Type B pancreatic cell (in vitro differentiated cells): ENCODE data around the gene CALB2. TPM values are rescaled to one million over a fixed set of nuclear protein-coding genes. Genes with fewer than 3 reads are reported as not detected.

Source experiments
- DNase-seq: peaks from one replicate; pipeline ENCODE4 v3.0.0; 2021; ENCODE audit warnings: mixed read lengths; ENCODE audit not compliant: unreplicated experiment; ENCODE audit errors: extremely low spot score
- H3K27ac Mint-ChIP-seq: 2 replicates; pipeline ENCODE4 v1.8.0; 2021; ENCODE audit warnings: mild to moderate bottlenecking, mixed read lengths
- H3K27me3 Mint-ChIP-seq: 2 replicates; pipeline ENCODE4 v1.8.0; 2021; ENCODE audit warnings: mixed read lengths
- H3K36me3 Mint-ChIP-seq: 2 replicates; pipeline ENCODE4 v1.8.0; 2021; ENCODE audit warnings: mixed read lengths
- H3K4me1 Mint-ChIP-seq: one replicate; pipeline ENCODE4 v1.8.0; 2021; ENCODE audit warnings: mixed read lengths; ENCODE audit not compliant: unreplicated experiment
- H3K4me3 Mint-ChIP-seq: 2 replicates; pipeline ENCODE4 v1.8.0; 2021; ENCODE audit warnings: mild to moderate bottlenecking, mixed read lengths
- H3K9me3 Mint-ChIP-seq: 2 replicates; pipeline ENCODE4 v1.8.0; 2021; ENCODE audit warnings: mixed read lengths
- CTCF ChIP-seq: fragments of 200-600 bp; sonication (generic); conservative IDR thresholded peaks from 2 replicates; pipeline ENCODE4 v1.5.0; 2021; ENCODE audit warnings: antibody characterized with exemption, mild to moderate bottlenecking
- total RNA-seq: library from RNA; stranded (reverse); gene quantifications from 2 replicates; pipeline ENCODE4 v1.2.1, GENCODE V29; 2021; ENCODE audit warnings: low replicate concordance

CALB2 gene
- total RNA-seq, 1 donor from 2014 or later, result 23.6 TPM

GRCh38 chr16:71396594-71396993 is 38.1 kb downstream of the CALB2 start:
- Mint-ChIP-seq H3K4me3 (no peak overlapping the region), H3K27ac (no peak overlapping the region), H3K36me3 (no peaks in the 10 kb centered on the region), H3K9me3 (no peaks in the 10 kb centered on the region), H3K4me1 (no peaks in the 10 kb centered on the region), H3K27me3 (peaks cover 19% of the 10 kb centered on the region)
- TF ChIP-seq CTCF, result no peak
- DNase-seq, result no peak

GRCh38 chr16:71399801-71400563 is 41.5 kb downstream of the CALB2 start:
- H3K4me1 Mint-ChIP-seq, result no peaks in the 10 kb centered on the region
- H3K27me3 Mint-ChIP-seq, result peaks cover 16% of the 10 kb centered on the region
- no peak for TF ChIP-seq CTCF
- H3K4me3 Mint-ChIP-seq, result no peak overlapping the region
- no peak overlapping the region for H3K27ac Mint-ChIP-seq
- no peaks in the 10 kb centered on the region for H3K36me3 Mint-ChIP-seq
- no peaks in the 10 kb centered on the region for H3K9me3 Mint-ChIP-seq
- no peak for DNase-seq

GRCh38 chr16:71402007-71402406 is 43.5 kb downstream of the CALB2 start:
- H3K4me3 Mint-ChIP-seq, result no peak overlapping the region
- H3K27me3 Mint-ChIP-seq, result peaks cover 15% of the 10 kb centered on the region
- no peaks in the 10 kb centered on the region for H3K36me3 Mint-ChIP-seq
- H3K4me1 Mint-ChIP-seq, result no peaks in the 10 kb centered on the region
- no peak for DNase-seq
- H3K27ac Mint-ChIP-seq, result no peak overlapping the region
- H3K9me3 Mint-ChIP-seq, result no peaks in the 10 kb centered on the region
- no peak for TF ChIP-seq CTCF

- DNase-seq, result no peak
- Mint-ChIP-seq H3K27ac (peak overlapping the region; percentile 62), H3K4me3 (no peak overlapping the region), H3K9me3 (no peaks in the 10 kb centered on the region), H3K4me1 (no peaks in the 10 kb centered on the region), H3K36me3 (no peaks in the 10 kb centered on the region), H3K27me3 (peaks cover 20% of the 10 kb centered on the region)
- TF ChIP-seq CTCF, result no peak
These were observed 44.2 kb downstream of the CALB2 start for GRCh38 chr16:71402674-71403073.

GRCh38 chr16:71404364-71404763 is 45.8 kb downstream of the CALB2 start:
- H3K27me3 Mint-ChIP-seq, result peaks cover 28% of the 10 kb centered on the region
- DNase-seq, result no peak
- H3K4me1 Mint-ChIP-seq, result no peaks in the 10 kb centered on the region
- no peaks in the 10 kb centered on the region for H3K36me3 Mint-ChIP-seq
- H3K27ac Mint-ChIP-seq, result no peak overlapping the region
- H3K9me3 Mint-ChIP-seq, result no peaks in the 10 kb centered on the region
- TF ChIP-seq CTCF, result no peak
- no peak overlapping the region for H3K4me3 Mint-ChIP-seq
